Coronary artery (tissue), 2 donors: ENCODE data around the gene CCDC191.
A peak's percentile ranks its signal among the peaks of the same experiment; 100 is the strongest.

Experiments used
- DNase-seq: peaks from one replicate; pipeline ENCODE4 v3.0.0-alpha.2; 2017; ENCODE audit warnings: low spot score
- H3K27ac ChIP-seq, 2 donors: fragments of 200-600 bp; sonication (generic); one replicate each; pipeline ENCODE4 v1.5.1; 2016 to 2019
- H3K4me3 ChIP-seq: fragments of 200-600 bp; sonication (generic); 2 replicates; pipeline ENCODE4 v1.5.1; 2016; ENCODE audit warnings: mild to moderate bottlenecking, moderate library complexity
- CTCF ChIP-seq: fragments of 200-600 bp; sonication (generic); IDR thresholded peaks from one replicate; pipeline ENCODE4 v1.5.1; 2019; ENCODE audit warnings: antibody characterized with exemption

CCDC191 gene

GRCh38 chr3:114058646-114059045 is 2.3 kb upstream of the CCDC191 start:
- Histone ChIP-seq H3K27ac (no peak overlapping the region), H3K4me3 (no peak overlapping the region)
- TF ChIP-seq CTCF: no peak
- no peak for DNase-seq

GRCh38 chr3:114057011-114057347 is 653 bp upstream of the CCDC191 start:
- H3K27ac ChIP-seq: peak overlapping the region; percentile 33 to 84
- TF ChIP-seq CTCF: no peak
- no peak for DNase-seq
- peak overlapping the region; percentile 84 for H3K4me3 ChIP-seq

GRCh38 chr3:114052216-114052615 is 4.1 kb downstream of the CCDC191 start:
- no peak for DNase-seq
- H3K4me3 ChIP-seq: no peak overlapping the region
- no peak overlapping the region for H3K27ac ChIP-seq
- no peak for TF ChIP-seq CTCF

- no peak for DNase-seq
- Histone ChIP-seq H3K27ac (no peak overlapping the region), H3K4me3 (no peak overlapping the region)
- no peak for TF ChIP-seq CTCF
Observed at GRCh38 chr3:114043205-114043604, 13.1 kb downstream of the CCDC191 start.

GRCh38 chr3:114035896-114036295 is 20.4 kb downstream of the CCDC191 start:
- no peak for TF ChIP-seq CTCF
- no peak overlapping the region for H3K4me3 ChIP-seq
- no peak for DNase-seq
- H3K27ac ChIP-seq: no peak overlapping the region

GRCh38 chr3:114034787-114035545 is 21.4 kb downstream of the CCDC191 start:
- TF ChIP-seq CTCF: no peak
- DNase-seq: no peak
- Histone ChIP-seq H3K4me3 (no peak overlapping the region), H3K27ac (no peak overlapping the region)

GRCh38 chr3:114034211-114034610 is 22.1 kb downstream of the CCDC191 start:
- no peak overlapping the region for H3K4me3 ChIP-seq
- no peak overlapping the region for H3K27ac ChIP-seq
- no peak for TF ChIP-seq CTCF
- DNase-seq: no peak
